HCT116 (cell line): ENCODE data around the gene TENM4. TPM values are rescaled to one million over a fixed set of nuclear protein-coding genes. Genes with fewer than 3 reads are reported as not detected.

ENCODE experiments used
- ATAC-seq: fragments of 200-7000 bp; cut with Tn5 transposase; 2 replicates; pipeline ENCODE4 v1.9.1; 2020; ENCODE audit warnings: mild to moderate bottlenecking, moderate library complexity
- BruUV-seq: library from RNA; stranded (reverse); fragments of 400-500 nt; replicated peaks from 2 replicates; lab custom pipeline; 2021; lab: Mats Ljungman, UMichigan
- CTCF ChIA-PET: fragments of 300-600 bp; sonication (Branson Sonifier 250); formaldehyde crosslinking; loops from one replicate; lab custom pipeline; 2021; ENCODE audit warnings: antibody characterized with exemption; lab: Charles Lee
- POLR2A ChIA-PET: fragments of 300-600, 350-600 bp; sonication (Branson Sonifier 250); formaldehyde crosslinking; loops from one replicate; lab custom pipeline; 2021; ENCODE audit warnings: antibody characterized with exemption; lab: Charles Lee
- RAD21 ChIA-PET, 2 experiments: fragments of 300-600 bp; sonication (Branson Sonifier 250); formaldehyde crosslinking; loops; one replicate each; lab custom pipeline; 2023; ENCODE audit warnings: low total read pairs in 2 of 2; ENCODE audit not compliant: uncharacterized antibody in 2 of 2, unreplicated experiment in 2 of 2, low non-redundant PET in 1 of 2; lab: Charles Lee
- DNase-seq: peaks from one replicate; pipeline ENCODE4 v3.0.0-alpha.2; 2010; ENCODE audit warnings: low read depth, low spot score
- H2AFZ ChIP-seq: fragments of 200-600 bp; shearing (Covaris generic), sonication (generic); 2 replicates; pipeline ENCODE4 v1.6.1; 2017; ENCODE audit warnings: low read depth, mixed run types, mixed read lengths, antibody characterized with exemption, low read length; ENCODE audit not compliant: poor library complexity, severe bottlenecking
- H3K27ac ChIP-seq: 2 replicates; pipeline ENCODE4 v1.5.1; 2012; ENCODE audit warnings: low read depth, low read length
- H3K27me3 ChIP-seq: fragments of 200-600 bp; sonication (generic); 2 replicates; pipeline ENCODE4 v1.6.1; 2016; ENCODE audit warnings: mixed run types, low read length, mixed read lengths; ENCODE audit not compliant: insufficient read depth
- H3K36me3 ChIP-seq, 2 experiments: fragments of 200-500 bp in 1 of 2; fragments of 200-600 bp in 1 of 2; sonication (Bioruptor generic) in 1 of 2; sonication (generic) in 1 of 2; 2 replicates each; pipeline versions ENCODE4 v1.5.1 to v1.6.1; 2014 to 2016; ENCODE audit warnings: low read length in 2 of 2, inconsistent platforms in 1 of 2, mixed read lengths in 1 of 2, mixed run types in 1 of 2; ENCODE audit not compliant: insufficient read depth in 2 of 2, control insufficient read depth in 1 of 2
- H3K4me1 ChIP-seq, 2 experiments: fragments of 200-600 bp in 1 of 2; sonication (generic) in 1 of 2; 2 replicates each; pipeline versions ENCODE4 v1.5.1 to v1.6.1; 2012 to 2017; ENCODE audit warnings: low read length in 2 of 2, inconsistent platforms in 1 of 2, mild to moderate bottlenecking in 1 of 2, mixed read lengths in 1 of 2, mixed run types in 1 of 2, moderate library complexity in 1 of 2; ENCODE audit not compliant: insufficient read depth in 2 of 2, control insufficient read depth in 1 of 2
- H3K4me2 ChIP-seq: fragments of 200-600 bp; sonication (generic); 2 replicates; pipeline ENCODE4 v1.6.1; 2017; ENCODE audit warnings: mixed run types, low read length, mixed read lengths
- H3K4me3 ChIP-seq, 2 experiments: fragments of 200-600 bp in 1 of 2; sonication (generic) in 1 of 2; replicated peaks in 1 of 2; 2 replicates each; pipeline ENCODE4 v1.5.1; 2011 to 2016; ENCODE audit warnings: low read length in 2 of 2, control low read depth in 1 of 2, low read depth in 1 of 2, mild to moderate bottlenecking in 1 of 2, mixed read lengths in 1 of 2, mixed run types in 1 of 2
- H3K79me2 ChIP-seq: fragments of 200-600 bp; sonication (generic); 2 replicates; pipeline ENCODE4 v1.6.1; 2017; ENCODE audit warnings: mild to moderate bottlenecking, mixed run types, low read length, moderate library complexity, mixed read lengths; ENCODE audit not compliant: insufficient read depth
- H3K9ac ChIP-seq: fragments of 200-600 bp; sonication (generic); 2 replicates; pipeline ENCODE4 v1.6.1; 2016; ENCODE audit warnings: low read length, mixed read lengths
- H3K9me2 ChIP-seq: fragments of 200-600 bp; sonication (generic), shearing (Covaris generic); 2 replicates; pipeline ENCODE4 v1.6.1; 2017; ENCODE audit warnings: mixed run types, mild to moderate bottlenecking, moderate library complexity; ENCODE audit not compliant: insufficient read depth
- H3K9me3 ChIP-seq, 2 experiments: fragments of 200-500 bp in 1 of 2; fragments of 200-600 bp in 1 of 2; sonication (Bioruptor generic) in 1 of 2; sonication (generic) in 1 of 2; 2 replicates each; pipeline ENCODE4 v1.6.1; 2014 to 2017; ENCODE audit warnings: low read length in 2 of 2, mixed read lengths in 2 of 2, inconsistent platforms in 1 of 2, low read depth in 1 of 2, mild to moderate bottlenecking in 1 of 2, mixed run types in 1 of 2, moderate library complexity in 1 of 2; ENCODE audit not compliant: control insufficient read depth in 1 of 2, insufficient read depth in 1 of 2
- H4K20me1 ChIP-seq: fragments of 200-600 bp; sonication (generic), shearing (Covaris generic); 2 replicates; pipeline ENCODE4 v1.6.1; 2017; ENCODE audit warnings: mixed run types, mild to moderate bottlenecking, moderate library complexity; ENCODE audit not compliant: insufficient read depth
- CEBPB ChIP-seq: IDR thresholded peaks from 2 replicates; pipeline ENCODE4 v1.6.1; 2012; ENCODE audit warnings: low read depth
- EGR1 ChIP-seq: IDR thresholded peaks from 2 replicates; pipeline ENCODE4 v1.6.1; 2012; ENCODE audit warnings: low read depth
- ELF1 ChIP-seq: IDR thresholded peaks from 2 replicates; pipeline ENCODE4 v1.6.1; 2012; ENCODE audit warnings: low read depth, borderline replicate concordance
- EZH2 ChIP-seq: fragments of 200-600 bp; sonication (generic); IDR thresholded peaks from 2 replicates; pipeline ENCODE4 v1.6.1; 2017; ENCODE audit warnings: antibody characterized with exemption, mixed run types
- EZH2phosphoT487 ChIP-seq: fragments of 200-600 bp; IDR thresholded peaks from 2 replicates; pipeline ENCODE4 v1.6.1; 2018; ENCODE audit warnings: antibody characterized with exemption, borderline replicate concordance
- JUND ChIP-seq: IDR thresholded peaks from 2 replicates; pipeline ENCODE4 v1.6.1; 2012
- POLR2A ChIP-seq: IDR thresholded peaks from 2 replicates; pipeline ENCODE4 v1.7.0; 2011; ENCODE audit warnings: borderline replicate concordance; ENCODE audit not compliant: insufficient read depth, insufficient read length; ENCODE audit errors: extremely low read depth
- POLR2AphosphoS5 ChIP-seq: IDR thresholded peaks from 2 replicates; pipeline ENCODE4 v1.6.1; 2011; ENCODE audit warnings: mild to moderate bottlenecking, low read depth, low read length, moderate library complexity
- RAD21 ChIP-seq: IDR thresholded peaks from 2 replicates; pipeline ENCODE4 v1.6.1; 2012; ENCODE audit warnings: low read depth, mild to moderate bottlenecking
- SP1 ChIP-seq: IDR thresholded peaks from 2 replicates; pipeline ENCODE4 v1.6.1; 2012; ENCODE audit warnings: low read depth
- SRF ChIP-seq: IDR thresholded peaks from 2 replicates; pipeline ENCODE4 v1.6.1; 2012; ENCODE audit warnings: low read depth
- YY1 ChIP-seq: IDR thresholded peaks from 2 replicates; pipeline ENCODE4 v1.6.1; 2011; ENCODE audit warnings: low read length, low read depth, moderate library complexity, mild to moderate bottlenecking; ENCODE audit not compliant: insufficient replicate concordance; ENCODE audit errors: extremely low read depth
- ZFX ChIP-seq: fragments of 450-650 bp; IDR thresholded peaks from 2 replicates; pipeline ENCODE4 v1.6.1; 2017
- ZNF274 ChIP-seq: fragments of 200-500 bp; sonication (Bioruptor generic); IDR thresholded peaks from 2 replicates; pipeline ENCODE4 v1.6.1; 2014; ENCODE audit warnings: mild to moderate bottlenecking, low read depth, low read length, inconsistent platforms
- intact Hi-C: fragments of 100-400 bp; cut with micrococcal nuclease; formaldehyde crosslinking; loops from 2 replicates; pipeline ENCODE4 v1.10.0; 2022
- total RNA-seq: library from RNA; stranded (reverse); gene quantifications from one replicate; pipeline ENCODE4 v1.2.1, GENCODE V29; 2021; ENCODE audit not compliant: unreplicated experiment
- TF ChIP-seq, protein P1 (sequence below), 3 experiments: fragments of 200-600 bp in 1 of 3; sonication (generic) in 1 of 3; IDR thresholded peaks in 2 of 3; conservative IDR thresholded peaks in 1 of 3; 2 replicates each; pipeline ENCODE4 v1.5.1; 2012 to 2017; ENCODE audit warnings: low read depth in 2 of 3, low read length in 2 of 3, antibody characterized with exemption in 1 of 3, borderline replicate concordance in 1 of 3, control low read depth in 1 of 3, mild to moderate bottlenecking in 1 of 3, mixed read lengths in 1 of 3, mixed run types in 1 of 3, moderate library complexity in 1 of 3; ENCODE audit not compliant: insufficient read depth in 1 of 3
- TF ChIP-seq, protein P2 (sequence below): IDR thresholded peaks from 2 replicates; pipeline ENCODE4 v1.6.1; 2012
- TF ChIP-seq, protein P3 (sequence below): IDR thresholded peaks from 2 replicates; pipeline ENCODE4 v1.6.1; 2012; ENCODE audit warnings: low read depth
- TF ChIP-seq, protein P4 (sequence below): IDR thresholded peaks from 2 replicates; pipeline ENCODE4 v1.6.1; 2012

The TENM4 gene
- total RNA-seq, 1 experiment from 2014 or later = 0.05 TPM

DNA sequence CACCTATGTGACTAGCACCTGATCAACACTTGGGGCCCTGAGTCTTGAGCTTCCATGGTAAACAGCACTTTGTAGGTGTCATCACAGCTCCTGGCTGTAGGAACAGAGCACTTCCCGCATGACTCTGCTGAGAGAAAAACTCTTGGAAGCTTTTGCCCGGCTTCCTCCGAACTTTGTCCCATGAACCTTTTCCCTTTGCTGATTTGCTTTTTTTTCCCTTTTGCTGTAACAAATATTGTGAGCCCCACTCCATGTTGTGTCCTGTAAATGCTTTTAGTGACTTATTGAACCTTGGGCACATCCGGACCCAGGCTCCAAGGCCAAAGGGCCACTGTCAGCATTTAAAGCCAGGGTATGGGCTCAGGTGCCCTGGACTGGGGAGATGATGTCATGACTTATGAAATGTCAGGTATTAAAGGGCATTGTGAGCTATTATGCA lies 391.1 kb downstream of the TENM4 start:
- TF ChIP-seq CEBPB (no peak), JUND (no peak), POLR2AphosphoS5 (no peak), ZFX (no peak), EZH2 (no peak), SRF (no peak), ZNF274 (no peak), YY1 (no peak), EZH2phosphoT487 (no peak), RAD21 (no peak), EGR1 (no peak), ELF1 (no peak), SP1 (no peak), POLR2A (no peak)
- TF ChIP-seq, protein P1, sequence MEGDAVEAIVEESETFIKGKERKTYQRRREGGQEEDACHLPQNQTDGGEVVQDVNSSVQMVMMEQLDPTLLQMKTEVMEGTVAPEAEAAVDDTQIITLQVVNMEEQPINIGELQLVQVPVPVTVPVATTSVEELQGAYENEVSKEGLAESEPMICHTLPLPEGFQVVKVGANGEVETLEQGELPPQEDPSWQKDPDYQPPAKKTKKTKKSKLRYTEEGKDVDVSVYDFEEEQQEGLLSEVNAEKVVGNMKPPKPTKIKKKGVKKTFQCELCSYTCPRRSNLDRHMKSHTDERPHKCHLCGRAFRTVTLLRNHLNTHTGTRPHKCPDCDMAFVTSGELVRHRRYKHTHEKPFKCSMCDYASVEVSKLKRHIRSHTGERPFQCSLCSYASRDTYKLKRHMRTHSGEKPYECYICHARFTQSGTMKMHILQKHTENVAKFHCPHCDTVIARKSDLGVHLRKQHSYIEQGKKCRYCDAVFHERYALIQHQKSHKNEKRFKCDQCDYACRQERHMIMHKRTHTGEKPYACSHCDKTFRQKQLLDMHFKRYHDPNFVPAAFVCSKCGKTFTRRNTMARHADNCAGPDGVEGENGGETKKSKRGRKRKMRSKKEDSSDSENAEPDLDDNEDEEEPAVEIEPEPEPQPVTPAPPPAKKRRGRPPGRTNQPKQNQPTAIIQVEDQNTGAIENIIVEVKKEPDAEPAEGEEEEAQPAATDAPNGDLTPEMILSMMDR (IDR thresholded peaks at IDR 0.05 in 2 of 3, conservative IDR thresholded peaks at IDR 0.05 in 1 of 3; ENCODE audit: borderline replicate concordance in 1 of 3, insufficient read depth in 1 of 3, low read depth in 2 of 3, low read length in 2 of 3) = no peak
- TF ChIP-seq, protein P2, sequence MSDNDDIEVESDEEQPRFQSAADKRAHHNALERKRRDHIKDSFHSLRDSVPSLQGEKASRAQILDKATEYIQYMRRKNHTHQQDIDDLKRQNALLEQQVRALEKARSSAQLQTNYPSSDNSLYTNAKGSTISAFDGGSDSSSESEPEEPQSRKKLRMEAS = no peak
- TF ChIP-seq, protein P3, sequence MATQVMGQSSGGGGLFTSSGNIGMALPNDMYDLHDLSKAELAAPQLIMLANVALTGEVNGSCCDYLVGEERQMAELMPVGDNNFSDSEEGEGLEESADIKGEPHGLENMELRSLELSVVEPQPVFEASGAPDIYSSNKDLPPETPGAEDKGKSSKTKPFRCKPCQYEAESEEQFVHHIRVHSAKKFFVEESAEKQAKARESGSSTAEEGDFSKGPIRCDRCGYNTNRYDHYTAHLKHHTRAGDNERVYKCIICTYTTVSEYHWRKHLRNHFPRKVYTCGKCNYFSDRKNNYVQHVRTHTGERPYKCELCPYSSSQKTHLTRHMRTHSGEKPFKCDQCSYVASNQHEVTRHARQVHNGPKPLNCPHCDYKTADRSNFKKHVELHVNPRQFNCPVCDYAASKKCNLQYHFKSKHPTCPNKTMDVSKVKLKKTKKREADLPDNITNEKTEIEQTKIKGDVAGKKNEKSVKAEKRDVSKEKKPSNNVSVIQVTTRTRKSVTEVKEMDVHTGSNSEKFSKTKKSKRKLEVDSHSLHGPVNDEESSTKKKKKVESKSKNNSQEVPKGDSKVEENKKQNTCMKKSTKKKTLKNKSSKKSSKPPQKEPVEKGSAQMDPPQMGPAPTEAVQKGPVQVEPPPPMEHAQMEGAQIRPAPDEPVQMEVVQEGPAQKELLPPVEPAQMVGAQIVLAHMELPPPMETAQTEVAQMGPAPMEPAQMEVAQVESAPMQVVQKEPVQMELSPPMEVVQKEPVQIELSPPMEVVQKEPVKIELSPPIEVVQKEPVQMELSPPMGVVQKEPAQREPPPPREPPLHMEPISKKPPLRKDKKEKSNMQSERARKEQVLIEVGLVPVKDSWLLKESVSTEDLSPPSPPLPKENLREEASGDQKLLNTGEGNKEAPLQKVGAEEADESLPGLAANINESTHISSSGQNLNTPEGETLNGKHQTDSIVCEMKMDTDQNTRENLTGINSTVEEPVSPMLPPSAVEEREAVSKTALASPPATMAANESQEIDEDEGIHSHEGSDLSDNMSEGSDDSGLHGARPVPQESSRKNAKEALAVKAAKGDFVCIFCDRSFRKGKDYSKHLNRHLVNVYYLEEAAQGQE = no peak
- TF ChIP-seq, protein P4, sequence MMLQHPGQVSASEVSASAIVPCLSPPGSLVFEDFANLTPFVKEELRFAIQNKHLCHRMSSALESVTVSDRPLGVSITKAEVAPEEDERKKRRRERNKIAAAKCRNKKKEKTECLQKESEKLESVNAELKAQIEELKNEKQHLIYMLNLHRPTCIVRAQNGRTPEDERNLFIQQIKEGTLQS = no peak
- Histone ChIP-seq H3K4me2 (no peak overlapping the region), H4K20me1 (no peaks in the 10 kb centered on the region), H3K4me3 (no peak overlapping the region), H3K36me3 (no peaks in the 10 kb centered on the region), H3K79me2 (no peaks in the 10 kb centered on the region), H3K9me2 (no peaks in the 10 kb centered on the region), H3K9me3 (no peaks in the 10 kb centered on the region), H3K4me1 (peaks cover 3 to 6% of the 10 kb centered on the region in 2 experiments; a peak in 3 of 4 replicates), H2AFZ (no peak overlapping the region), H3K9ac (no peak overlapping the region), H3K27me3 (peaks cover 21% of the 10 kb centered on the region; the same call in 1 of the 2 replicates), H3K27ac (no peak overlapping the region)
- ChIA-PET POLR2A (no interaction called here), CTCF (no interaction called here), RAD21 (no interaction called here)
- DNase-seq (no peak), ATAC-seq (no peak)
- intact Hi-C loops = no loop called here
- BruUV-seq = no TSS peak
